ENCODE results near the gene TLCD5. TPM values are rescaled to one million over a fixed set of nuclear protein-coding genes. Genes with fewer than 3 reads are reported as not detected.

Gene TLCD5
- total RNA-seq, 1 experiment from 2014 or later: 6.2 TPM

GRCh38 chr11:120378474-120378873 lies 53.4 kb downstream of the TLCD5 start:
- DNase-seq (no peak), ATAC-seq (no peak)
- peaks cover 88% of the 10 kb centered on the region for H3K79me2 ChIP-seq (ENCODE audit: low read length)
- no peaks in the 10 kb centered on the region for H3F3A ChIP-seq (ENCODE audit: low read length, unreplicated experiment)
- H3K4me2 ChIP-seq (ENCODE audit: low read length): no peak overlapping the region
- H3K27me3 ChIP-seq (ENCODE audit: low read length): no peaks in the 10 kb centered on the region
- H3K27ac ChIP-seq (ENCODE audit: low read length): no peak overlapping the region
- H3K9ac ChIP-seq (ENCODE audit: low read length): no peak overlapping the region
- H2AFZ ChIP-seq (ENCODE audit: low read length): no peak overlapping the region
- peaks cover 23% of the 10 kb centered on the region for H3K4me1 ChIP-seq (ENCODE audit: insufficient read depth, low read length)
- H4K20me1 ChIP-seq (ENCODE audit: low read length): 0 out of 2 replicates have a peak, but pooled peaks cover 5% of the 10 kb centered on the region
- POLR2A ChIA-PET (ENCODE audit: unreplicated experiment): no interaction called here
- CTCF ChIA-PET: no interaction called here
- H3K9me3 ChIP-seq (ENCODE audit: low read length): no peaks in the 10 kb centered on the region
- intact Hi-C loops (cut with micrococcal nuclease): no loop called here
- no peaks in the 10 kb centered on the region for H3K9me2 ChIP-seq (replicated peaks; ENCODE audit: low read length)
- no TSS peak for BruUV-seq (replicated peaks)
- no peaks in the 10 kb centered on the region for H3K36me3 ChIP-seq (ENCODE audit: low read depth, low read length)
- no peak overlapping the region for H3K4me3 ChIP-seq (ENCODE audit: low read length)
- TF ChIP-seq, protein P1, sequence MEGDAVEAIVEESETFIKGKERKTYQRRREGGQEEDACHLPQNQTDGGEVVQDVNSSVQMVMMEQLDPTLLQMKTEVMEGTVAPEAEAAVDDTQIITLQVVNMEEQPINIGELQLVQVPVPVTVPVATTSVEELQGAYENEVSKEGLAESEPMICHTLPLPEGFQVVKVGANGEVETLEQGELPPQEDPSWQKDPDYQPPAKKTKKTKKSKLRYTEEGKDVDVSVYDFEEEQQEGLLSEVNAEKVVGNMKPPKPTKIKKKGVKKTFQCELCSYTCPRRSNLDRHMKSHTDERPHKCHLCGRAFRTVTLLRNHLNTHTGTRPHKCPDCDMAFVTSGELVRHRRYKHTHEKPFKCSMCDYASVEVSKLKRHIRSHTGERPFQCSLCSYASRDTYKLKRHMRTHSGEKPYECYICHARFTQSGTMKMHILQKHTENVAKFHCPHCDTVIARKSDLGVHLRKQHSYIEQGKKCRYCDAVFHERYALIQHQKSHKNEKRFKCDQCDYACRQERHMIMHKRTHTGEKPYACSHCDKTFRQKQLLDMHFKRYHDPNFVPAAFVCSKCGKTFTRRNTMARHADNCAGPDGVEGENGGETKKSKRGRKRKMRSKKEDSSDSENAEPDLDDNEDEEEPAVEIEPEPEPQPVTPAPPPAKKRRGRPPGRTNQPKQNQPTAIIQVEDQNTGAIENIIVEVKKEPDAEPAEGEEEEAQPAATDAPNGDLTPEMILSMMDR (conservative IDR thresholded peaks at IDR 0.05; ENCODE audit: low read depth, low read length): no peak
- no peak for TF ChIP-seq EZH2phosphoT487 (IDR thresholded peaks at IDR 0.05; ENCODE audit: borderline replicate concordance, low read length)
- TF ChIP-seq EZH2 (IDR thresholded peaks at IDR 0.05; ENCODE audit: low read length, unreplicated experiment): no peak

DNA sequence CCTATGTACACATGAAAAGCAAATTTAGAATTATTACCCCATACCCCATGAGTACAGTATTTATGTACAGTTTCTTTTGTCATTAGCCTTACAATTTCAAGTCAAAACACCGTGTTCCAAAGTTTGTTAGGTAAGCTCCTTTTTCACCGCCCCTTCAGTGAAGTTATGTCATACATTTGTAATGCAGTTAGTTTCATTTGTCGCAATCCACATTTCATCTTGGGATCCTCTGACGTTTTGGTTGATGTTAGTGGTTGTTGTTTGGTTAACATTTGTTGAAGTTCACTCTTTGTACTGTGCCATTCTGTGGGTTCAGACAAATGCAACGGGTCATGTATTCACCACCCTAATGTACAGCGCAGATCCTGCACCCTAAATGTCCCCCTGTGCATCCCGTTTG lies 56.3 kb downstream of the TLCD5 start:
- CTCF ChIA-PET: no interaction called here
- Histone ChIP-seq H4K20me1 (ENCODE audit: low read length) (0 out of 2 replicates have a peak, but pooled peaks cover 5% of the 10 kb centered on the region), H3F3A (ENCODE audit: low read length, unreplicated experiment) (no peaks in the 10 kb centered on the region), H3K9me2 (replicated peaks; ENCODE audit: low read length) (no peaks in the 10 kb centered on the region), H3K9ac (ENCODE audit: low read length) (no peak overlapping the region), H3K4me1 (ENCODE audit: insufficient read depth, low read length) (peaks cover 13% of the 10 kb centered on the region), H2AFZ (ENCODE audit: low read length) (no peak overlapping the region), H3K27me3 (ENCODE audit: low read length) (no peaks in the 10 kb centered on the region), H3K27ac (ENCODE audit: low read length) (no peak overlapping the region), H3K79me2 (ENCODE audit: low read length) (peaks cover 97% of the 10 kb centered on the region), H3K4me3 (ENCODE audit: low read length) (no peak overlapping the region), H3K36me3 (ENCODE audit: low read depth, low read length) (no peaks in the 10 kb centered on the region), H3K9me3 (ENCODE audit: low read length) (no peaks in the 10 kb centered on the region), H3K4me2 (ENCODE audit: low read length) (0 out of 2 replicates have a peak overlapping the region, but pooled peaks have one; percentile 47)
- BruUV-seq (replicated peaks): no TSS peak
- TF ChIP-seq EZH2phosphoT487 (IDR thresholded peaks at IDR 0.05; ENCODE audit: borderline replicate concordance, low read length): no peak
- TF ChIP-seq, protein P1 (conservative IDR thresholded peaks at IDR 0.05; ENCODE audit: low read depth, low read length): no peak
- no peak for TF ChIP-seq EZH2 (IDR thresholded peaks at IDR 0.05; ENCODE audit: low read length, unreplicated experiment)
- DNase-seq (no peak), ATAC-seq (no peak)
- intact Hi-C loops (cut with micrococcal nuclease): loop anchor here (5.0 kb wide), 1 partner anchor 44 kb away; the partner anchor contains the start of gene ARHGEF12
- POLR2A ChIA-PET (ENCODE audit: unreplicated experiment): no interaction called here

Other genes starting within 250 kb of the TLCD5 start
- 31.8 and 38.5 TPM in 2 replicates for gene TRIM29, start 187.2 kb upstream of the TLCD5 start, total RNA-seq (2014; rRNA removed)
- 97.1 and 126 TPM in 2 replicates for gene OAF, start 114.3 kb upstream of the TLCD5 start, total RNA-seq (2014; rRNA removed)
- gene POU2F3, start 85.2 kb upstream of the TLCD5 start, total RNA-seq (2014; rRNA removed): 0.62 and 0.81 TPM in 2 replicates
- gene ARHGEF12, start 11.1 kb downstream of the TLCD5 start, total RNA-seq (2014; rRNA removed): 41.0 and 54.4 TPM in 2 replicates
- not detected in 2 replicates for gene GRIK4, start 186.4 kb downstream of the TLCD5 start, total RNA-seq (2014; rRNA removed)